Stimulated activated CD4-positive, alpha-beta T cell treated with anti-CD3 and anti-CD28 coated beads, Interleukin-15, amount 100 ng/mL, for 1 hour (primary cell): ENCODE data around the gene LIN28B.
"Not testable (repeated sequence)": the region's sequence is repeated elsewhere in the genome, so short reads cannot be mapped to it uniquely, and the experiment has no call there.

ENCODE experiments used
- DNase-seq, 2 donors: peaks; one replicate each; pipeline ENCODE4 v3.0.0-alpha.2; 2020; ENCODE audit warnings: low read depth in 1 of 2, low spot score in 1 of 2

Gene LIN28B

GRCh38 chr6:105066233-105066632 lies 109.3 kb downstream of the LIN28B start:
- DNase-seq = no peak

GRCh38 chr6:105066836-105067235 lies 109.9 kb downstream of the LIN28B start:
- no peak for DNase-seq

GRCh38 chr6:105067329-105067728 lies 110.4 kb downstream of the LIN28B start:
- DNase-seq = no peak

GRCh38 chr6:105068407-105068806 lies 111.5 kb downstream of the LIN28B start:
- no peak for DNase-seq

GRCh38 chr6:105069821-105070445 lies 113.0 kb downstream of the LIN28B start:
- no peak for DNase-seq

- DNase-seq = no peak
Measured at GRCh38 chr6:105072798-105073199, 115.9 kb downstream of the LIN28B start.

GRCh38 chr6:105075210-105075609 lies 118.3 kb downstream of the LIN28B start:
- DNase-seq = no peak

- not testable (repeated sequence) for DNase-seq
Measured at GRCh38 chr6:105076418-105076817, 119.5 kb downstream of the LIN28B start.

- DNase-seq = no peak
Measured at GRCh38 chr6:105077596-105078385, 120.9 kb downstream of the LIN28B start.

GRCh38 chr6:105078386-105078708 lies 121.4 kb downstream of the LIN28B start:
- no peak for DNase-seq

- no peak for DNase-seq
Measured at GRCh38 chr6:105080279-105080678, 123.4 kb downstream of the LIN28B start.

GRCh38 chr6:105081662-105082061 lies 124.8 kb downstream of the LIN28B start:
- not testable (repeated sequence) for DNase-seq

GRCh38 chr6:105087571-105088211 lies 130.8 kb downstream of the LIN28B start:
- no peak for DNase-seq

- no peak for DNase-seq
Measured at GRCh38 chr6:105091140-105091829, 134.4 kb downstream of the LIN28B start.

- no peak for DNase-seq
Measured at GRCh38 chr6:105094133-105094640, 137.3 kb downstream of the LIN28B start.

GRCh38 chr6:105095139-105095538 lies 138.2 kb downstream of the LIN28B start:
- no peak for DNase-seq

- DNase-seq = no peak
Measured at GRCh38 chr6:105097288-105097687, 140.4 kb downstream of the LIN28B start.

- DNase-seq = no peak
Measured at GRCh38 chr6:105099371-105099770, 142.5 kb downstream of the LIN28B start.

- no peak for DNase-seq
Measured at GRCh38 chr6:105102186-105102585, 145.3 kb downstream of the LIN28B start.

GRCh38 chr6:105105094-105105493 lies 148.2 kb downstream of the LIN28B start:
- no peak for DNase-seq

- no peak for DNase-seq
Measured at GRCh38 chr6:105106260-105106659, 149.4 kb downstream of the LIN28B start.

- DNase-seq = no peak
Measured at GRCh38 chr6:105107207-105107606, 150.3 kb downstream of the LIN28B start.
